Tibial nerve (tissue), 4 donors: ENCODE data around the gene BCAT1. TPM values are rescaled to one million over a fixed set of nuclear protein-coding genes. Genes with fewer than 3 reads are reported as not detected.

Experiments used
- DNase-seq, 2 donors: peaks; one replicate each; pipeline ENCODE4 v3.0.0-alpha.2; 2019; ENCODE audit warnings: low spot score in 2 of 2
- H3K27ac ChIP-seq, 4 donors: fragments of 200-600 bp; sonication (generic) in 3 of 4; one replicate each; pipeline ENCODE4 v1.5.1; 2017 to 2019; ENCODE audit warnings: mild to moderate bottlenecking in 1 of 4
- H3K27me3 ChIP-seq, 2 donors: fragments of 200-600 bp; sonication (generic) in 1 of 2; one replicate each; pipeline versions ENCODE4 v1.5.1 to v1.6.0; 2017 to 2019
- H3K36me3 ChIP-seq, 3 donors: fragments of 200-600 bp; sonication (generic); one replicate each; pipeline ENCODE4 v1.5.1; 2018 to 2019
- H3K4me1 ChIP-seq, 4 donors: fragments of 200-600 bp; sonication (generic) in 3 of 4; one replicate each; pipeline ENCODE4 v1.5.1; 2017 to 2019
- H3K4me3 ChIP-seq, 4 donors: fragments of 200-600 bp; sonication (generic) in 3 of 4; one replicate each; pipeline ENCODE4 v1.5.1; 2017 to 2019; ENCODE audit warnings: mild to moderate bottlenecking in 1 of 4, moderate library complexity in 1 of 4
- H3K9me3 ChIP-seq, 4 donors: fragments of 200-600 bp; sonication (generic) in 3 of 4; one replicate each; pipeline ENCODE4 v1.5.1; 2017 to 2019
- EP300 ChIP-seq, 2 donors: sonication (generic); formaldehyde crosslinking; IDR thresholded peaks; one replicate each; pipeline ENCODE4 v1.6.1; 2017; ENCODE audit warnings: antibody characterized with exemption in 2 of 2, mild to moderate bottlenecking in 1 of 2
- POLR2A ChIP-seq, 2 donors: fragments of 450-650 bp; IDR thresholded peaks; one replicate each; pipeline ENCODE4 v1.6.1; 2017; ENCODE audit warnings: antibody characterized with exemption in 2 of 2, mild to moderate bottlenecking in 2 of 2, moderate library complexity in 2 of 2
- whole genome bisulfite sequencing, 2 donors: methylation state at CpG; one replicate each; pipeline ENCODE4 v1.1.5; 2018; 5-methylcytosine and 5-hydroxymethylcytosine counted together
- total RNA-seq, 4 donors: library from RNA; depleted of rRNA; stranded (reverse); fragments of >200 nt; gene quantifications; one replicate each; pipeline ENCODE4 v1.1.0, GENCODE V29; 2016
- TF ChIP-seq, protein P1 (sequence below), 5 experiments: fragments of 200-600 bp in 3 of 5; fragments of 450-650 bp in 2 of 5; sonication (generic) in 3 of 5; IDR thresholded peaks; one replicate each; pipeline ENCODE4 v1.5.1; 2016 to 2019; ENCODE audit warnings: antibody characterized with exemption in 5 of 5, mild to moderate bottlenecking in 3 of 5, moderate library complexity in 2 of 5

BCAT1 gene
- total RNA-seq, 4 donors from 2014 or later, result 17.8 to 41.1 (median 35.0) TPM

DNA sequence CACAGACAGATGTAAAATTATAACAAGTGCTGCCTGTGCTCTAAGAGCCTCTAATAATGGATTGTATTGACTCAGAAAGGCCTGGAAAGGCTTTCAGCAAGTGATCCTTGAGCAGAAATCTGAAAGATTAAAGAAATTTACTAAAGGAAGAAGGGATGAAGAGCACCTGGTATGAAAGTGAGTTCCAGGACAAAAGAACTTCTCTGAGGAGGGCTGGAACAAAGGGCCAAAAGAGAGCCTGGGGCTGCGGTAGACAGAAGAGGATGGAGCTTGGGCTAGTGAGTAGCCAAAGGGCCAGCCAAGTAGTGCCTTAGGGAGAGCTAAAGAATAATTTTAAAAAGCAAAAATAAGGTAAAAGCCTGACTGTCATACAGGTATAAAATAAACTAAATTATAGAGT is 44.0 kb downstream of the BCAT1 start:
- H3K36me3 ChIP-seq, result no peaks in the 10 kb centered on the region
- no peaks in the 10 kb centered on the region for H3K9me3 ChIP-seq
- no peak overlapping the region for H3K4me3 ChIP-seq
- TF ChIP-seq EP300 (IDR thresholded peaks at IDR 0.05) (no peak), POLR2A (IDR thresholded peaks at IDR 0.05) (no peak)
- TF ChIP-seq, protein P1, sequence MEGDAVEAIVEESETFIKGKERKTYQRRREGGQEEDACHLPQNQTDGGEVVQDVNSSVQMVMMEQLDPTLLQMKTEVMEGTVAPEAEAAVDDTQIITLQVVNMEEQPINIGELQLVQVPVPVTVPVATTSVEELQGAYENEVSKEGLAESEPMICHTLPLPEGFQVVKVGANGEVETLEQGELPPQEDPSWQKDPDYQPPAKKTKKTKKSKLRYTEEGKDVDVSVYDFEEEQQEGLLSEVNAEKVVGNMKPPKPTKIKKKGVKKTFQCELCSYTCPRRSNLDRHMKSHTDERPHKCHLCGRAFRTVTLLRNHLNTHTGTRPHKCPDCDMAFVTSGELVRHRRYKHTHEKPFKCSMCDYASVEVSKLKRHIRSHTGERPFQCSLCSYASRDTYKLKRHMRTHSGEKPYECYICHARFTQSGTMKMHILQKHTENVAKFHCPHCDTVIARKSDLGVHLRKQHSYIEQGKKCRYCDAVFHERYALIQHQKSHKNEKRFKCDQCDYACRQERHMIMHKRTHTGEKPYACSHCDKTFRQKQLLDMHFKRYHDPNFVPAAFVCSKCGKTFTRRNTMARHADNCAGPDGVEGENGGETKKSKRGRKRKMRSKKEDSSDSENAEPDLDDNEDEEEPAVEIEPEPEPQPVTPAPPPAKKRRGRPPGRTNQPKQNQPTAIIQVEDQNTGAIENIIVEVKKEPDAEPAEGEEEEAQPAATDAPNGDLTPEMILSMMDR (IDR thresholded peaks at IDR 0.05), result no peak
- H3K4me1 ChIP-seq, result peaks cover 0 to 28% (median 5%) of the 10 kb centered on the region in 4 donors
- peaks cover 0 to 4% of the 10 kb centered on the region in 2 donors for H3K27me3 ChIP-seq
- no peak overlapping the region for H3K27ac ChIP-seq
- DNase-seq, result no peak
- 97% methylated on average over 1 of the region's 1 CpG for WGBS, 2 donors

DNA sequence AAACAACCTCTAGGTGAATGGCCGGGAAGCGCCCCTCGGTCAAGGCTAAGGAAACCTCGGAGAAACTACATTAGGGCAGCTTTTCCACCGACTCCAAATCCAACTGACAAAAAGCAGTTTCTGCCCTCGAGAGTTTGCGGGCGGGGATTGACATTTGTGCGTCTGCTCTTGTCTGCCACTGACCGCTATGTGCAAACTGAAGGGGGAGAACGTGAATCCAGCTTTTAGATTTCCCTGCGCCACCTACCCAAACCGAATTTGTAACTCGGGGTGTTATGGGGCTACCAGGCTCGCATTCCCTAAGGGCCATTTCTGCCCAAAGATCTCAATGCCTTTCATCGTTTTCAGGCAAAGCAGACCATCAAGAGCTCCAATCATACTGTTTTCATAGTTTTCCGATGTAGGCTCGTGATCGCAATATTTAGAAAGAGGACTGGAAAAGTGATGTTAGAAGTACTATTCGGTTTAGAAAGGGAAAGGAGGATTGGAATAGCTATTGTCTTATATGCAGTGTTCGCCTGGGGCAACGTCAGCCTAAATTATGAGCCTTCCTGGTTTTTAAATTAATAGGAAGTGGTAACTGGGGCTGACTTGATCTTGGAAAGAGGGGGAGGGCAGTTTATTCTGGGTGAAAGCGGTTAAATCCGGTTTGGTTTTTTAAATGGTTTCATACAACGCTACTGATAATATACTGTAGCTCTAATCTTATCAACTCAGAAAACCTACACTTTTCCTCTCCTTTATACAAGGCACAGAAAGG is 45.4 kb downstream of the BCAT1 start:
- Histone ChIP-seq H3K36me3 (no peaks in the 10 kb centered on the region), H3K4me1 (peaks cover 0 to 28% (median 5%) of the 10 kb centered on the region in 4 donors), H3K27me3 (peaks cover 0 to 4% of the 10 kb centered on the region in 2 donors), H3K4me3 (peak overlapping the region; percentile 35 to 59 (median 54)), H3K27ac (peak overlapping the region in 3 of 4 donors; percentile 8 to 80 (median 78)), H3K9me3 (no peaks in the 10 kb centered on the region)
- DNase-seq, result no peak
- WGBS, 2 donors, result 21 to 28% methylated on average over 25 of the region's 25 CpGs
- TF ChIP-seq EP300 (IDR thresholded peaks at IDR 0.05), result peak in 1 of 2 donors; percentile 49
- TF ChIP-seq POLR2A (IDR thresholded peaks at IDR 0.05), result no peak

DNA sequence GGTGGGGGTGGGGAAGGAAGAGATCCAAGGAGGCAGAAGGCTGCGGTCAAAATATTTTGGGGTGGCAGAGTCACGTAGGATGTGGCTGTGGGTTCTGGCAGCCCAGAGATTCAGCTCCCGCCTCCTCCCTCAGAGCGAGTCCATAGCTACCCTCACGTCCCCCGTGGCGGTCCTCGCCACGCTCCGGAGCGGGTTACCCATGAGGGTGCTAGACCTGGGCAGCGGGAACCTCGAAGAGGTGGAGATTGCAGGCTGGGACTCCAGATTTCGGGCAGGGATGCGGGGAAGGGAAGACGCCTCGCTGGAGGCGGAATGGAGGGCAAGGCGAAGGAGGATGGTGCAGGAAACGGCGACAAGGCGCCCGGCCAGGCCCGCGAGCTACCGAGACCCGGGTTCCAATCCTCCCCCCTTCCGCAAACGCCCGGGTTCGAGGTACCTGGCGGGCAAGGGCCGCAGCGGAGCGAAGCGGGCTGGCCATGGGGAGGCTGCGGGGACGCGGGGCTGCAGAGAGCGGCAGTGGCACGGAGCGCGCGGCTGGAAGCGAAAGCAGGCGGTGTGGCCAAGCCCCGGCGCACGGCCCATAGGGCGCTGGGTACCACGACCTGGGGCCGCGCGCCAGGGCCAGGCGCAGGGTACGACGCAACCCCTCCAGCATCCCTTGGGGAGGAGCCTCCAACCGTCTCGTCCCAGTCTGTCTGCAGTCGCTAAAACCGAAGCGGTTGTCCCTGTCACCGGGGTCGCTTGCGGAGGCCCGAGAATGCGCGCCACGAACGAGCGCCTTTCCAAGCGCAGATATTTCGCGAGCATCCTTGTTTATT is 46.2 kb downstream of the BCAT1 start:
- H3K9me3 ChIP-seq, result no peaks in the 10 kb centered on the region
- TF ChIP-seq POLR2A (IDR thresholded peaks at IDR 0.05) (no peak), EP300 (IDR thresholded peaks at IDR 0.05) (no peak)
- TF ChIP-seq, protein P1 (IDR thresholded peaks at IDR 0.05), result no peak
- H3K27ac ChIP-seq, result peak overlapping the region in 3 of 4 donors; percentile 8 to 80 (median 78)
- H3K4me1 ChIP-seq, result peaks cover 0 to 28% (median 5%) of the 10 kb centered on the region in 4 donors
- peaks cover 0 to 4% of the 10 kb centered on the region in 2 donors for H3K27me3 ChIP-seq
- DNase-seq, result no peak
- no peaks in the 10 kb centered on the region for H3K36me3 ChIP-seq
- WGBS, 2 donors, result 4 to 10% methylated on average over 61 to 74 of the region's 74 CpGs
- H3K4me3 ChIP-seq, result peak overlapping the region; percentile 35 to 59 (median 54)

DNA sequence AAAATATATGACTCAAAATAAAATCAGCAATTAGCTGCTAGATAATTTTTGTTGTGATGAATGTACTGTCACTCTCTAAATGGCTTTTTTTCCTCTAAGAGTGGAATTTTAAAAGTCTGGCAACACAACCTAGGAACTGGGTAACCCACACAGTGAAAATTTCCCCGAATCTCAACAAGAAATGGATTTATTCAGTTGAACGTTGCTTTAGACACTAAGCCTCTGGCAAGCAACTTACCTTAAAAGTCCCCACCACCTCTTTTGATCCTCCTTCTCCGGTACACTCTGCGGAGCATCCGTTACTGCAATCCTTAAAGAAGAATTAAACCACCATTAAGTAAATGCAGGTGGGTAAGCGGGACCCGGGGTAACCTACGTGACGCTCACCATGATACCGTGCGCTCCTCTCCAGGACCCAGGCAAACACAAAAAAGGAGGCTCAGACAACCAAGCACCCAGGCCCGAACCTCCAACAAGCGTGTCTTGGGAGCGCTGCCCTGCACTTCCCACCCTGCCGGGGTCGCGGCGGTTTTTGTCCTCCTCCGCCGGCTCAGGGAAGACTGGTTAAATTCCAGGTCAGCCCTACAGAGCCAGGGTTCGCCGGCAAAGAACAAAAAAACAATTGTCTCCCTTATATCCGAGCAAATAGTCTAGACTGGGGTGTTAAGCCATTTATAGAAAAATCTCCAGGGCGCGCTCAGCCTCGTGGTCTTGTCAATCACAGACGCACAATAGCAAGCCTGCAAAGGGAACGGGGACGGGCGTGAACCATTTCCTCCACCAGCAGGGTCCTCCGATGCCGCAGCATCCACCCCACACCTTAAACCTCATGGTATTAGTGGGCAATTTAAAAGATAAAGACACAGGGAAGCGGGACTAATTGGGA is 47.1 kb downstream of the BCAT1 start:
- H3K27me3 ChIP-seq, result peaks cover 0 to 4% of the 10 kb centered on the region in 2 donors
- H3K4me1 ChIP-seq, result peaks cover 0 to 28% (median 5%) of the 10 kb centered on the region in 4 donors
- WGBS, 2 donors, result 39 to 47% methylated on average over 31 to 33 of the region's 33 CpGs
- no peak for DNase-seq
- no peaks in the 10 kb centered on the region for H3K36me3 ChIP-seq
- H3K4me3 ChIP-seq, result peak overlapping the region; percentile 35 to 59 (median 54)
- H3K27ac ChIP-seq, result peak overlapping the region in 2 of 4 donors; percentile 66 to 80
- H3K9me3 ChIP-seq, result no peaks in the 10 kb centered on the region
- no peak for TF ChIP-seq POLR2A (IDR thresholded peaks at IDR 0.05)
- TF ChIP-seq, protein P1 (IDR thresholded peaks at IDR 0.05), result no peak
- TF ChIP-seq EP300 (IDR thresholded peaks at IDR 0.05), result no peak

DNA sequence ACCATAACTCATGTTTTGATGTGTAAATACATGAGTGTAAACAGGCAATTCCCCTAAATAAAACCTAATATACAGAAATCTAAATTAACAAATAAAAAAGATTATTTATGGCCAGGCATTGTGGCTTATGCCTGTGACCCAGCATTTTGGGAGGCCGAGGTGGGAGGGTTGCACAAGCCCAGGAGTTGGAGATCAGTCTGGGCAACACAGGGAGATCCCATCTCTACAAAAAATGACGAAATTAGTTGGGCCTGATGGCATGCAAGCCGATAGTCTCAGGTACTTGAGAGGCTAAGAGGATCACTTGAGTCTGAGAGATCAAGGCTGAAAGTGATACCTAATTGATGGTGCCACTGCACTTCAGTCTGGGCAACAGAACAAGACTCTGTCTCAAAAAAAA is 48.7 kb downstream of the BCAT1 start:
- peaks cover 0 to 4% of the 10 kb centered on the region in 2 donors for H3K27me3 ChIP-seq
- 90 to 92% methylated on average over 3 of the region's 3 CpGs for WGBS, 2 donors
- DNase-seq, result no peak
- no peak overlapping the region for H3K4me3 ChIP-seq
- H3K9me3 ChIP-seq, result no peaks in the 10 kb centered on the region
- H3K27ac ChIP-seq, result peak overlapping the region in 1 of 4 donors; percentile 24
- TF ChIP-seq, protein P1 (IDR thresholded peaks at IDR 0.05), result no peak
- TF ChIP-seq EP300 (IDR thresholded peaks at IDR 0.05) (no peak), POLR2A (IDR thresholded peaks at IDR 0.05) (no peak)
- no peaks in the 10 kb centered on the region for H3K36me3 ChIP-seq
- peaks cover 0 to 29% (median 5%) of the 10 kb centered on the region in 4 donors for H3K4me1 ChIP-seq
